ENCODE data around the gene ATP1B2. TPM values are rescaled to one million over a fixed set of nuclear protein-coding genes. Genes with fewer than 3 reads are reported as not detected.

The ATP1B2 gene
- polyA plus RNA-seq, 1 of the 3 experiments (the other 2 are of a cell fraction) = 0.05 TPM

GRCh38 chr17:7676533-7676932 lies 25.8 kb downstream of the ATP1B2 start:
- CTCF ChIA-PET = interaction anchor here (1.3 to 1.4 kb wide), 3 partner anchors 25 to 87 kb away, joined by 3 read pairs; partner anchors contain the start of gene ATP1B2

DNA sequence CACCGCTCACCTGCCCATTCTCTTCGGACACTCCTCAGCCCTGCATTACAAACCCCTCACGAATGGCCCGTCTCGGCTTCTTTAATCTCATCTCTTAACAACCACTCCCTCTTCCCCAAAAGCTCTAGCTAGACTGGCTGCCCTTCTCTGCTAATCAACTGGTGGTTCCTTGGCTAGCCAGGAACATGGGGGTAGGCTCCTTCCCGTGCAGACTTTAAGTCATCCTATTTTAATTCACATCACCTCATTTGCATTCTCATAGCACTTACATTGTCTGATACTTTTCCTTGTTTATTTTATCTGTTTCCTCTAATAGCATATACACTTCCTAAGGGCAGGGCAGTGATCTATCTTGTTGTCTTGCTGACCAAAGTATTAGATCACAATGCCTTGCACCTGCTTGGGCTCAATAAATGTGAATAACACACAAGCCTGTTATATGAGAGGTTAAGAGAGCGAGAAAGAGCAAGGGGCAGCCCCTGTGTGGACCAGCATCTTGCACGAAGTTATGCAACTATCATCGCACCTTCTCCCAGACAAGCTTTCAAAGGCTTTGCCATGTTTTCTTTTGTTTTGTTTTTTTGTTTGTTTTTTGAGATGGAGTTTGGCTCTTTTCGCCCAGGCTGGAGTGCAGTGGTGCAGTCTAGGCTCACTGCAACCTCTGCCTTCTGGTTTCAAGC lies 26.8 kb downstream of the ATP1B2 start:
- Histone ChIP-seq H3K79me2 (ENCODE audit: insufficient read depth) (peaks cover 54% of the 10 kb centered on the region), H4K20me1 (ENCODE audit: insufficient read depth) (no peaks in the 10 kb centered on the region; the same call in 1 of the 2 replicates), H3K27me3 (ENCODE audit: insufficient read depth) (no peaks in the 10 kb centered on the region), H3K9me3 (no peaks in the 10 kb centered on the region), H3K36me3 (replicated peaks in 1 of 2; ENCODE audit: control insufficient read depth in 1 of 2, insufficient read depth in 2 of 2, low read length in 1 of 2) (peaks cover 27 to 33% of the 10 kb centered on the region in 2 experiments), H3K9me2 (no peaks in the 10 kb centered on the region), H3K27ac (ENCODE audit: low read depth in 2 of 2, low read length in 1 of 2) (no peak overlapping the region), H3K4me1 (ENCODE audit: control insufficient read depth in 1 of 2, insufficient read depth in 2 of 2, low read depth in 1 of 2, low read length in 1 of 2) (no peaks in the 10 kb centered on the region), H3K9ac (no peak overlapping the region), H3K4me3 (ENCODE audit: low read depth in 2 of 2, low read length in 1 of 2) (no peak overlapping the region), H3F3A (replicated peaks; ENCODE audit: insufficient read depth) (no peaks in the 10 kb centered on the region), H3K4me2 (no peak overlapping the region), H2AFZ (ENCODE audit: low read depth) (no peak overlapping the region)
- POLR2A ChIA-PET = no interaction called here
- CTCF ChIA-PET = interaction anchor here (0.9 to 1.4 kb wide), 4 partner anchors 10 to 88 kb away, joined by 3 to 4 read pairs (median 3); partner anchors contain the start of gene WRAP53
- no peak for DNase-seq
- 94% methylated on average over 10 of the region's 10 CpGs for WGBS (ENCODE audit: low lambda C conversion rate)
- TF ChIP-seq TCF12 (IDR thresholded peaks at IDR 0.05) = no peak
- TF ChIP-seq FOXM1 (IDR thresholded peaks at IDR 0.05; ENCODE audit: low read depth) = no peak
- TF ChIP-seq, protein P1, sequence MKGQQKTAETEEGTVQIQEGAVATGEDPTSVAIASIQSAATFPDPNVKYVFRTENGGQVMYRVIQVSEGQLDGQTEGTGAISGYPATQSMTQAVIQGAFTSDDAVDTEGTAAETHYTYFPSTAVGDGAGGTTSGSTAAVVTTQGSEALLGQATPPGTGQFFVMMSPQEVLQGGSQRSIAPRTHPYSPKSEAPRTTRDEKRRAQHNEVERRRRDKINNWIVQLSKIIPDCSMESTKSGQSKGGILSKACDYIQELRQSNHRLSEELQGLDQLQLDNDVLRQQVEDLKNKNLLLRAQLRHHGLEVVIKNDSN (IDR thresholded peaks at IDR 0.05; ENCODE audit: borderline replicate concordance, low read depth) = no peak
- no peak for TF ChIP-seq TEAD4 (IDR thresholded peaks at IDR 0.05; ENCODE audit: borderline replicate concordance, insufficient read depth)
- TF ChIP-seq GABPA (IDR thresholded peaks at IDR 0.05; ENCODE audit: low read depth) = no peak
- no peak for TF ChIP-seq ELF1 (IDR thresholded peaks at IDR 0.05)
- TF ChIP-seq, protein P2, sequence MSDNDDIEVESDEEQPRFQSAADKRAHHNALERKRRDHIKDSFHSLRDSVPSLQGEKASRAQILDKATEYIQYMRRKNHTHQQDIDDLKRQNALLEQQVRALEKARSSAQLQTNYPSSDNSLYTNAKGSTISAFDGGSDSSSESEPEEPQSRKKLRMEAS (IDR thresholded peaks at IDR 0.05; ENCODE audit: low read depth) = no peak
- no peak for TF ChIP-seq SMC3 (IDR thresholded peaks at IDR 0.05; ENCODE audit: low read depth, low read length)
- TF ChIP-seq, protein P3, sequence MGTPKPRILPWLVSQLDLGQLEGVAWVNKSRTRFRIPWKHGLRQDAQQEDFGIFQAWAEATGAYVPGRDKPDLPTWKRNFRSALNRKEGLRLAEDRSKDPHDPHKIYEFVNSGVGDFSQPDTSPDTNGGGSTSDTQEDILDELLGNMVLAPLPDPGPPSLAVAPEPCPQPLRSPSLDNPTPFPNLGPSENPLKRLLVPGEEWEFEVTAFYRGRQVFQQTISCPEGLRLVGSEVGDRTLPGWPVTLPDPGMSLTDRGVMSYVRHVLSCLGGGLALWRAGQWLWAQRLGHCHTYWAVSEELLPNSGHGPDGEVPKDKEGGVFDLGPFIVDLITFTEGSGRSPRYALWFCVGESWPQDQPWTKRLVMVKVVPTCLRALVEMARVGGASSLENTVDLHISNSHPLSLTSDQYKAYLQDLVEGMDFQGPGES (IDR thresholded peaks at IDR 0.05; ENCODE audit: low read depth, low read length) = no peak
- no peak for TF ChIP-seq EP300 (IDR thresholded peaks at IDR 0.05; ENCODE audit: borderline replicate concordance in 1 of 2, low read depth in 1 of 2, low read length in 1 of 2)

More at GRCh38 chr17:7676533-7676932, 25.8 kb downstream of the ATP1B2 start:
- H3K9me3 ChIP-seq = no peaks in the 10 kb centered on the region
- no peaks in the 10 kb centered on the region for H3K9me2 ChIP-seq
- no peak overlapping the region for H3K9ac ChIP-seq
- H3K27me3 ChIP-seq (ENCODE audit: insufficient read depth) = no peaks in the 10 kb centered on the region
- POLR2A ChIA-PET = no interaction called here
- no peaks in the 10 kb centered on the region for H3K4me1 ChIP-seq (ENCODE audit: control insufficient read depth in 1 of 2, insufficient read depth in 2 of 2, low read depth in 1 of 2, low read length in 1 of 2)
- DNase-seq = no peak
- no peaks in the 10 kb centered on the region for H3F3A ChIP-seq (replicated peaks; ENCODE audit: insufficient read depth)
- peaks cover 30 to 40% of the 10 kb centered on the region in 2 experiments for H3K36me3 ChIP-seq (replicated peaks in 1 of 2; ENCODE audit: control insufficient read depth in 1 of 2, insufficient read depth in 2 of 2, low read length in 1 of 2)
- no peak overlapping the region for H3K27ac ChIP-seq (ENCODE audit: low read depth in 2 of 2, low read length in 1 of 2)
- H3K4me3 ChIP-seq (ENCODE audit: low read depth in 2 of 2, low read length in 1 of 2) = no peak overlapping the region
- no CpG with 5 or more reads among the region's 5 CpGs for WGBS (ENCODE audit: low lambda C conversion rate)
- no peak overlapping the region for H3K4me2 ChIP-seq
- H3K79me2 ChIP-seq (ENCODE audit: insufficient read depth) = peaks cover 45% of the 10 kb centered on the region
- H4K20me1 ChIP-seq (ENCODE audit: insufficient read depth) = no peaks in the 10 kb centered on the region; the same call in 1 of the 2 replicates
- TF ChIP-seq RFX5 (IDR thresholded peaks at IDR 0.05; ENCODE audit: low read length) (no peak), GATA2 (CRISPR knock-in tag; IDR thresholded peaks at IDR 0.05) (no peak), FOXM1 (IDR thresholded peaks at IDR 0.05; ENCODE audit: low read depth) (no peak), GABPA (IDR thresholded peaks at IDR 0.05; ENCODE audit: low read depth) (no peak), RXRA (IDR thresholded peaks at IDR 0.05; ENCODE audit: borderline replicate concordance, low read depth) (no peak), SIN3A (IDR thresholded peaks at IDR 0.05; ENCODE audit: borderline replicate concordance, low read depth, low read length) (no peak), POLR2AphosphoS5 (IDR thresholded peaks at IDR 0.05; ENCODE audit: low read depth, low read length) (no peak)
- TF ChIP-seq, protein P4, sequence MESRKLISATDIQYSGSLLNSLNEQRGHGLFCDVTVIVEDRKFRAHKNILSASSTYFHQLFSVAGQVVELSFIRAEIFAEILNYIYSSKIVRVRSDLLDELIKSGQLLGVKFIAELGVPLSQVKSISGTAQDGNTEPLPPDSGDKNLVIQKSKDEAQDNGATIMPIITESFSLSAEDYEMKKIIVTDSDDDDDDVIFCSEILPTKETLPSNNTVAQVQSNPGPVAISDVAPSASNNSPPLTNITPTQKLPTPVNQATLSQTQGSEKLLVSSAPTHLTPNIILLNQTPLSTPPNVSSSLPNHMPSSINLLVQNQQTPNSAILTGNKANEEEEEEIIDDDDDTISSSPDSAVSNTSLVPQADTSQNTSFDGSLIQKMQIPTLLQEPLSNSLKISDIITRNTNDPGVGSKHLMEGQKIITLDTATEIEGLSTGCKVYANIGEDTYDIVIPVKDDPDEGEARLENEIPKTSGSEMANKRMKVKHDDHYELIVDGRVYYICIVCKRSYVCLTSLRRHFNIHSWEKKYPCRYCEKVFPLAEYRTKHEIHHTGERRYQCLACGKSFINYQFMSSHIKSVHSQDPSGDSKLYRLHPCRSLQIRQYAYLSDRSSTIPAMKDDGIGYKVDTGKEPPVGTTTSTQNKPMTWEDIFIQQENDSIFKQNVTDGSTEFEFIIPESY (IDR thresholded peaks at IDR 0.05; ENCODE audit: borderline replicate concordance, low read depth) = no peak
- no peak overlapping the region for H2AFZ ChIP-seq (ENCODE audit: low read depth)
